Panc1 (cell line): ENCODE results near the gene PTPRK. TPM values are rescaled to one million over a fixed set of nuclear protein-coding genes. Genes with fewer than 3 reads are reported as not detected.

Experiments used
- ATAC-seq: fragments of 200-7000 bp; cut with Tn5 transposase; 2 replicates; pipeline ENCODE4 v1.9.1; 2020; ENCODE audit warnings: mild to moderate bottlenecking, moderate library complexity
- BruUV-seq: library from RNA; stranded (reverse); fragments of 400-500 nt; replicated peaks from 2 replicates; lab custom pipeline; 2021; lab: Mats Ljungman, UMichigan
- CTCF ChIA-PET: fragments of 300-600 bp; sonication (Branson Sonifier 250); formaldehyde crosslinking; loops from one replicate; lab custom pipeline; 2022; ENCODE audit warnings: antibody characterized with exemption; lab: Charles Lee
- POLR2A ChIA-PET: fragments of 300-600 bp; sonication (Branson Sonifier 250); formaldehyde crosslinking; loops from one replicate; lab custom pipeline; 2022; ENCODE audit warnings: antibody characterized with exemption; lab: Charles Lee
- DNase-seq: peaks from one replicate; pipeline ENCODE4 v3.0.0-alpha.2; 2010; ENCODE audit warnings: low read depth, low spot score
- H3K27ac ChIP-seq: 2 replicates; pipeline ENCODE4 v1.5.1; 2011; ENCODE audit warnings: mild to moderate bottlenecking, low read length, inconsistent platforms
- H3K27me3 ChIP-seq: fragments of 200-500 bp; sonication (Bioruptor generic); 2 replicates; pipeline ENCODE4 v1.6.0; 2014; ENCODE audit warnings: low read length, inconsistent platforms; ENCODE audit not compliant: control insufficient read depth, insufficient read depth
- H3K36me3 ChIP-seq: fragments of 200-500 bp; sonication (Bioruptor generic); 2 replicates; pipeline ENCODE4 v1.5.1; 2014; ENCODE audit warnings: inconsistent platforms, mild to moderate bottlenecking, low read length, moderate library complexity; ENCODE audit not compliant: control insufficient read depth, insufficient read depth
- H3K4me1 ChIP-seq: 2 replicates; pipeline ENCODE4 v1.5.1; 2011; ENCODE audit warnings: inconsistent platforms, mild to moderate bottlenecking, low read length, moderate library complexity; ENCODE audit not compliant: control insufficient read depth, insufficient read depth
- H3K4me3 ChIP-seq, 2 experiments: 2 replicates each; pipeline ENCODE4 v1.5.1; 2011 to 2012; ENCODE audit warnings: low read depth in 2 of 2, low read length in 2 of 2, mild to moderate bottlenecking in 2 of 2, inconsistent platforms in 1 of 2, moderate library complexity in 1 of 2
- H3K9me3 ChIP-seq: fragments of 200-500 bp; sonication (Bioruptor generic); 2 replicates; pipeline ENCODE4 v1.5.1; 2014; ENCODE audit warnings: low read depth, mild to moderate bottlenecking, inconsistent platforms, low read length, moderate library complexity; ENCODE audit not compliant: control insufficient read depth, insufficient read depth
- CTCF ChIP-seq: fragments of 450-650 bp; IDR thresholded peaks from 2 replicates; pipeline ENCODE4 v1.5.1; 2017; ENCODE audit warnings: mild to moderate bottlenecking
- POLR2AphosphoS5 ChIP-seq: IDR thresholded peaks from 2 replicates; pipeline ENCODE4 v1.6.1; 2012; ENCODE audit warnings: mild to moderate bottlenecking, low read depth, low read length, moderate library complexity
- REST ChIP-seq, 2 experiments: IDR thresholded peaks; 2 replicates each; pipeline ENCODE4 v1.6.1; 2011 to 2012; ENCODE audit warnings: low read depth in 2 of 2, control low read depth in 1 of 2, low read length in 1 of 2, mild to moderate bottlenecking in 1 of 2, moderate library complexity in 1 of 2; ENCODE audit not compliant: insufficient read depth in 1 of 2
- SIN3A ChIP-seq: IDR thresholded peaks from 2 replicates; pipeline ENCODE4 v1.6.1; 2012; ENCODE audit warnings: low read depth, mild to moderate bottlenecking, low read length, moderate library complexity, borderline replicate concordance; ENCODE audit not compliant: insufficient read depth
- TCF7L2 ChIP-seq: IDR thresholded peaks from 2 replicates; pipeline ENCODE4 v1.6.1; 2011; ENCODE audit warnings: mild to moderate bottlenecking, low read depth, low read length, inconsistent platforms
- in situ Hi-C: cut with HindIII; loops from 2 replicates; pipeline ENCODE4 v1.10.0; 2016; ENCODE audit warnings: low sequenced_read_pairs, low pct_unique_long_range_greater_than_20kb
- intact Hi-C: fragments of 100-400 bp; cut with micrococcal nuclease; formaldehyde crosslinking; loops from one replicate; pipeline ENCODE4 v1.10.0; 2022; ENCODE audit not compliant: unreplicated experiment
- total RNA-seq: library from RNA; stranded (reverse); gene quantifications from one replicate; pipeline ENCODE4 v1.2.1, GENCODE V29; 2021; ENCODE audit not compliant: unreplicated experiment

PTPRK gene
- total RNA-seq, 1 experiment from 2014 or later: 61.8 TPM

GRCh38 chr6:128427139-128427538 lies 93.3 kb downstream of the PTPRK start:
- Histone ChIP-seq H3K27ac (no peak overlapping the region), H3K9me3 (no peaks in the 10 kb centered on the region), H3K27me3 (no peaks in the 10 kb centered on the region), H3K4me3 (no peak overlapping the region), H3K36me3 (no peaks in the 10 kb centered on the region), H3K4me1 (no peaks in the 10 kb centered on the region; the same call in 1 of the 2 replicates)
- CTCF ChIA-PET: no interaction called here
- DNase-seq (no peak), ATAC-seq (no peak)
- BruUV-seq: no TSS peak
- in situ Hi-C loops (no loop called here), intact Hi-C loops (no loop called here)
- POLR2A ChIA-PET: no interaction called here
- no peak for TF ChIP-seq REST (IDR thresholded peaks at IDR 0.05; ENCODE audit: insufficient read depth in 1 of 2, low read depth in 2 of 2, low read length in 1 of 2)

- no peaks in the 10 kb centered on the region for H3K36me3 ChIP-seq
- ChIA-PET POLR2A (no interaction called here), CTCF (no interaction called here)
- intact Hi-C loops: no loop called here
- H3K27me3 ChIP-seq: no peaks in the 10 kb centered on the region
- no peaks in the 10 kb centered on the region for H3K9me3 ChIP-seq
- in situ Hi-C loops: no loop called here
- no peak for ATAC-seq
- H3K4me3 ChIP-seq: no peak overlapping the region
- DNase-seq: no peak
- no peak for TF ChIP-seq CTCF
- TF ChIP-seq POLR2AphosphoS5: no peak
- TF ChIP-seq REST (IDR thresholded peaks at IDR 0.05; ENCODE audit: insufficient read depth in 1 of 2, low read depth in 2 of 2, low read length in 1 of 2): no peak
- no peak for TF ChIP-seq SIN3A
- TF ChIP-seq TCF7L2: no peak
- H3K4me1 ChIP-seq: no peaks in the 10 kb centered on the region; the same call in 1 of the 2 replicates
- no peak overlapping the region for H3K27ac ChIP-seq
- BruUV-seq: no TSS peak
These were observed 94.5 kb downstream of the PTPRK start for GRCh38 chr6:128425856-128426255.
